ENCODE results near the gene WDR33.
A peak's percentile ranks its signal among the peaks of the same experiment; 100 is the strongest.

WDR33 gene

GRCh38 chr2:127678531-127678930 is 132.4 kb downstream of the WDR33 start:
- CTCF ChIA-PET, result no interaction called here
- POLR2A ChIA-PET, result no interaction called here
- no peaks in the 10 kb centered on the region for H3K4me1 ChIP-seq (ENCODE audit: control insufficient read depth, insufficient read depth, low read length)

GRCh38 chr2:127676906-127677305 is 134.1 kb downstream of the WDR33 start:
- Histone ChIP-seq H3K36me3 (ENCODE audit: control insufficient read depth in 2 of 2, insufficient read depth in 1 of 2, low read length in 2 of 2) (no peaks in the 10 kb centered on the region), H3K27ac (ENCODE audit: extremely low read depth, low read depth, low read length) (no peak overlapping the region), H3K9me3 (ENCODE audit: control insufficient read depth, insufficient read depth, low read depth, low read length) (no peaks in the 10 kb centered on the region), H3K4me1 (ENCODE audit: control insufficient read depth, insufficient read depth, low read length) (no peaks in the 10 kb centered on the region), H3K4me3 (ENCODE audit: low read depth, low read length) (no peak overlapping the region)
- ChIA-PET CTCF (interaction anchor here (0.7 to 1.7 kb wide), 2 partner anchors 9 to 19 kb away, joined by 4 to 5 read pairs; no protein-coding TSS in a partner anchor), POLR2A (interaction anchor here (0.8 kb wide), 1 partner anchor 159 kb away, joined by 4 read pairs; no protein-coding TSS in a partner anchor)
- TF ChIP-seq ZNF398 (tag by site-specific recombination; IDR thresholded peaks at IDR 0.05) (no peak), ZNF747 (tag by site-specific recombination; IDR thresholded peaks at IDR 0.05) (no peak), ZNF24 (tag by site-specific recombination; IDR thresholded peaks at IDR 0.05) (no peak), ZNF350 (tag by site-specific recombination; IDR thresholded peaks at IDR 0.05) (no peak), ZNF555 (tag by site-specific recombination; conservative IDR thresholded peaks at IDR 0.05) (no peak), RBAK (tag by site-specific recombination; IDR thresholded peaks at IDR 0.05) (no peak), ZNF433 (tag by site-specific recombination; IDR thresholded peaks at IDR 0.05; ENCODE audit: low read depth) (no peak), OSR2 (tag by site-specific recombination; IDR thresholded peaks at IDR 0.05) (no peak), ZXDB (tag by site-specific recombination; IDR thresholded peaks at IDR 0.05) (no peak), ZNF146 (tag by site-specific recombination; IDR thresholded peaks at IDR 0.05) (no peak), ZNF202 (tag by site-specific recombination; IDR thresholded peaks at IDR 0.05; ENCODE audit: borderline replicate concordance) (no peak)

More at GRCh38 chr2:127678531-127678930, 132.4 kb downstream of the WDR33 start:
- H3K36me3 ChIP-seq (ENCODE audit: control insufficient read depth in 2 of 2, insufficient read depth in 1 of 2, low read length in 2 of 2), result no peaks in the 10 kb centered on the region
- TF ChIP-seq REPIN1 (tag by site-specific recombination; IDR thresholded peaks at IDR 0.05; ENCODE audit: low read depth) (no peak), KLF9 (tag by site-specific recombination; IDR thresholded peaks at IDR 0.05; ENCODE audit: low read depth) (peak; percentile 43; the same call in 1 of the 2 replicates), ZBTB49 (tag by site-specific recombination; IDR thresholded peaks at IDR 0.05; ENCODE audit: low read depth) (no peak), EGR2 (tag by site-specific recombination; IDR thresholded peaks at IDR 0.05; ENCODE audit: low read depth) (0 out of 2 replicates have a peak, but pooled peaks have one; percentile 11), AEBP2 (tag by site-specific recombination; IDR thresholded peaks at IDR 0.05; ENCODE audit: borderline replicate concordance) (no peak)
- H3K4me3 ChIP-seq (ENCODE audit: low read depth, low read length), result no peak overlapping the region
- no peak overlapping the region for H3K27ac ChIP-seq (ENCODE audit: extremely low read depth, low read depth, low read length)
- no peaks in the 10 kb centered on the region for H3K9me3 ChIP-seq (ENCODE audit: control insufficient read depth, insufficient read depth, low read depth, low read length)

All from HEK293 (cell line).